K562 (cell line): ENCODE measurements around the gene BRD7.

Experiments used
- CTCF ChIP-seq, 3 experiments: IDR thresholded peaks in 2 of 3; conservative IDR thresholded peaks in 1 of 3; 2 replicates each; pipeline ENCODE4 v1.5.1; 2011 to 2012; ENCODE audit warnings: low read length in 3 of 3, mild to moderate bottlenecking in 3 of 3, control low read depth in 2 of 3, improper control_type of control experiment in 1 of 3, inconsistent platforms in 1 of 3, low read depth in 1 of 3, mixed read lengths in 1 of 3, moderate library complexity in 1 of 3; ENCODE audit not compliant: insufficient read depth in 2 of 3
- HINFP ChIP-seq: fragments of 450-650 bp; conservative IDR thresholded peaks from 2 replicates; pipeline ENCODE4 v1.6.1; 2016; ENCODE audit warnings: missing genetic modification characterization, low read depth, mild to moderate bottlenecking, control low read depth, missing compliant biosample characterization
- HNRNPUL1 ChIP-seq: fragments of 200-400 bp; formaldehyde crosslinking; IDR thresholded peaks from 2 replicates; pipeline ENCODE4 v1.6.1; 2017; ENCODE audit warnings: low read length
- POLR2A ChIP-seq: fragments of 450-650 bp; conservative IDR thresholded peaks from 2 replicates; pipeline ENCODE4 v1.6.1; 2016
- PYGO2 ChIP-seq: fragments of 450-650 bp; IDR thresholded peaks from 2 replicates; pipeline ENCODE4 v1.6.1; 2016; ENCODE audit warnings: mild to moderate bottlenecking, missing genetic modification characterization, moderate library complexity, missing compliant biosample characterization

- no peak for TF ChIP-seq POLR2A
- TF ChIP-seq CTCF (IDR thresholded peaks at IDR 0.05 in 2 of 3, conservative IDR thresholded peaks at IDR 0.05 in 1 of 3; ENCODE audit: insufficient read depth in 2 of 3, low read depth in 1 of 3, low read length in 3 of 3) = no peak
- TF ChIP-seq PYGO2 (tag) = no peak
- no peak for TF ChIP-seq HINFP (tag)
- no peak for TF ChIP-seq HNRNPUL1
Measured at GRCh38 chr16:50300942-50301625, 67.7 kb downstream of the BRD7 start.
